Smooth muscle cell of the umbilical artery (primary cell): Measurements from ENCODE around the gene ATXN7L3B. TPM values are rescaled to one million over a fixed set of nuclear protein-coding genes. Genes with fewer than 3 reads are reported as not detected.

ENCODE experiments used
- total RNA-seq: library from RNA; depleted of rRNA; stranded (reverse); fragments of >200 nt; gene quantifications from 2 replicates; pipeline ENCODE4 v1.2.3, GENCODE V29; 2014

Gene ATXN7L3B, protein sequence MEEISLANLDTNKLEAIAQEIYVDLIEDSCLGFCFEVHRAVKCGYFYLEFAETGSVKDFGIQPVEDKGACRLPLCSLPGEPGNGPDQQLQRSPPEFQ
- 23.5 and 24.2 TPM in 2 replicates for total RNA-seq

DNA sequence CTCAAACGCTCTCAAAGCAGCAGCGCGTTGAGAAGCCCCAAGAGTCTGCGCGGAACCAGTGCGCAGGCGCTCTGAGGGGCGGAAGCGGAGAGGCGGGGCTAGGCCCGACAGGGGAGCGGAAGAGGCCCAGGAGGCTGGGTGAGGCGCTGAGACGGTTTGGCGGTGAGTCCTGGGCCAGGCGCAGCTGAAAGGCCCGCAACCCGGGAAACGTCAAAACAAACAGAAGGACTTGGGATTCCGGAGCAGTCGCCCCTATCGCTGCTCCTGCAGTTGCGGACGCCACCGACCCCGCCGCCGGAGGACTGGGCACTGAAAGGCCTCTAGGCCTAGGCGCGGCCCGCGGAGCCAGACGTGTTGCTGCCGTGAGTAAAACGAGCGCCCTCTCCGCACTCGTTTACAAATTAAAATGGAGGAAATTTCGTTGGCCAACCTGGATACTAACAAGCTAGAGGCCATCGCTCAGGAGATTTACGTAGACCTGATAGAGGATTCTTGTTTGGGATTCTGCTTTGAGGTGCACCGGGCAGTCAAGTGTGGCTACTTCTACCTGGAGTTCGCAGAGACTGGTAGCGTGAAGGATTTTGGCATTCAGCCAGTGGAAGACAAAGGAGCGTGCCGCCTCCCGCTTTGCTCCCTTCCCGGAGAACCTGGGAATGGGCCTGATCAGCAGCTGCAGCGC is at the start of gene ATXN7L3B:
ATXN7L3B (plus strand) TSS at position 129 of the 679 bp plus-strand sequence; CDS start at position 407, 278 bp downstream.

